ENCODE data around the gene FAM3B.

The FAM3B gene

GRCh38 chr21:41360072-41360821 is 43.6 kb downstream of the FAM3B start:
- DNase-seq (ENCODE audit: low spot score): no peak
- in situ Hi-C loops (cut with MboI; ENCODE audit: low pct_unique_long_range_greater_than_20kb, low sequenced_read_pairs, unreplicated experiment): no loop called here

GRCh38 chr21:41361053-41361785 is 44.6 kb downstream of the FAM3B start:
- in situ Hi-C loops (cut with MboI; ENCODE audit: low pct_unique_long_range_greater_than_20kb, low sequenced_read_pairs, unreplicated experiment): no loop called here
- DNase-seq (ENCODE audit: low spot score): no peak
- no peak for TF ChIP-seq CTCF (IDR thresholded peaks at IDR 0.05; ENCODE audit: extremely low read depth, insufficient read depth, missing control alignments)

More at GRCh38 chr21:41360072-41360821, 43.6 kb downstream of the FAM3B start:
- no peak for TF ChIP-seq CTCF (IDR thresholded peaks at IDR 0.05; ENCODE audit: extremely low read depth, insufficient read depth, missing control alignments)

- DNase-seq (ENCODE audit: low spot score): peak; percentile 73
- in situ Hi-C loops (cut with MboI; ENCODE audit: low pct_unique_long_range_greater_than_20kb, low sequenced_read_pairs, unreplicated experiment): no loop called here
- TF ChIP-seq CTCF (IDR thresholded peaks at IDR 0.05; ENCODE audit: extremely low read depth, insufficient read depth, missing control alignments): no peak
Observed at GRCh38 chr21:41361786-41362604, 45.4 kb downstream of the FAM3B start, which contains the start of gene MX2. MX2 (plus strand) TSS chr21:41362027; CDS start chr21:41376907, 14,880 bp downstream.

GRCh38 chr21:41362605-41363369 is 46.2 kb downstream of the FAM3B start:
- in situ Hi-C loops (cut with MboI; ENCODE audit: low pct_unique_long_range_greater_than_20kb, low sequenced_read_pairs, unreplicated experiment): no loop called here

GRCh38 chr21:41363370-41364270 is 47.0 kb downstream of the FAM3B start:
- in situ Hi-C loops (cut with MboI; ENCODE audit: low pct_unique_long_range_greater_than_20kb, low sequenced_read_pairs, unreplicated experiment): no loop called here
- no peak for TF ChIP-seq CTCF (IDR thresholded peaks at IDR 0.05; ENCODE audit: extremely low read depth, insufficient read depth, missing control alignments)
- DNase-seq (ENCODE audit: low spot score): no peak

More at GRCh38 chr21:41362605-41363369, 46.2 kb downstream of the FAM3B start:
- DNase-seq (ENCODE audit: low spot score): no peak
- TF ChIP-seq CTCF (IDR thresholded peaks at IDR 0.05; ENCODE audit: extremely low read depth, insufficient read depth, missing control alignments): no peak

Data from GM13977 (cell line).